ENCODE measurements around the gene RTN3. TPM values are rescaled to one million over a fixed set of nuclear protein-coding genes. Genes with fewer than 3 reads are reported as not detected.
A peak's percentile ranks its signal among the peaks of the same experiment; 100 is the strongest.

The RTN3 gene
- total and polyA plus RNA-seq, 9 of the 15 experiments (the other 6 are each of a cell fraction or from before 2014, with no cell fraction given), result 41.6 to 169 (median 93.5) TPM

GRCh38 chr11:63745304-63746170 lies 64.2 kb downstream of the RTN3 start (continued):
- no peak for TF ChIP-seq TRIM28 (IDR thresholded peaks at IDR 0.05)
- TF ChIP-seq MTA1 (IDR thresholded peaks at IDR 0.05; ENCODE audit: borderline replicate concordance), result no peak
- TF ChIP-seq ZNF778 (CRISPR knock-in tag; IDR thresholded peaks at IDR 0.05), result no peak
- no peak for TF ChIP-seq SMAD4 (CRISPR knock-in tag; conservative IDR thresholded peaks at IDR 0.05)
- TF ChIP-seq POU5F1 (IDR thresholded peaks at IDR 0.05; ENCODE audit: borderline replicate concordance, low read depth, low read length, partially characterized antibody), result no peak
- TF ChIP-seq, protein P1, sequence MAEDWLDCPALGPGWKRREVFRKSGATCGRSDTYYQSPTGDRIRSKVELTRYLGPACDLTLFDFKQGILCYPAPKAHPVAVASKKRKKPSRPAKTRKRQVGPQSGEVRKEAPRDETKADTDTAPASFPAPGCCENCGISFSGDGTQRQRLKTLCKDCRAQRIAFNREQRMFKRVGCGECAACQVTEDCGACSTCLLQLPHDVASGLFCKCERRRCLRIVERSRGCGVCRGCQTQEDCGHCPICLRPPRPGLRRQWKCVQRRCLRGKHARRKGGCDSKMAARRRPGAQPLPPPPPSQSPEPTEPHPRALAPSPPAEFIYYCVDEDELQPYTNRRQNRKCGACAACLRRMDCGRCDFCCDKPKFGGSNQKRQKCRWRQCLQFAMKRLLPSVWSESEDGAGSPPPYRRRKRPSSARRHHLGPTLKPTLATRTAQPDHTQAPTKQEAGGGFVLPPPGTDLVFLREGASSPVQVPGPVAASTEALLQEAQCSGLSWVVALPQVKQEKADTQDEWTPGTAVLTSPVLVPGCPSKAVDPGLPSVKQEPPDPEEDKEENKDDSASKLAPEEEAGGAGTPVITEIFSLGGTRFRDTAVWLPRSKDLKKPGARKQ (CRISPR knock-in tag; IDR thresholded peaks at IDR 0.05), result no peak
- no peak for TF ChIP-seq FOXJ3 (CRISPR knock-in tag; IDR thresholded peaks at IDR 0.05)
- peak; percentile 37 to 41; a peak in 1 of 4 replicates for TF ChIP-seq FOXA3 (CRISPR knock-in tag; conservative IDR thresholded peaks at IDR 0.05 in 1 of 2, IDR thresholded peaks at IDR 0.05 in 1 of 2)
- TF ChIP-seq TAF7 (tag; IDR thresholded peaks at IDR 0.05), result no peak
- peak; percentile 26 for TF ChIP-seq BRD9 (IDR thresholded peaks at IDR 0.05; ENCODE audit: low read depth, partially characterized antibody)
- TF ChIP-seq MED1 (CRISPR knock-in tag; IDR thresholded peaks at IDR 0.05; ENCODE audit: borderline replicate concordance), result no peak
- no peak for TF ChIP-seq FIP1L1 (IDR thresholded peaks at IDR 0.05; ENCODE audit: low read depth, low read length, poor library complexity, severe bottlenecking)
- no peak for TF ChIP-seq YY1 (IDR thresholded peaks at IDR 0.05; ENCODE audit: borderline replicate concordance in 1 of 3, control insufficient read depth in 1 of 3, extremely low read depth in 1 of 3, insufficient read depth in 3 of 3, insufficient read length in 1 of 3, insufficient replicate concordance in 2 of 3, low read depth in 1 of 3, low read length in 2 of 3)
- no peak for TF ChIP-seq SRSF1 (IDR thresholded peaks at IDR 0.05; ENCODE audit: low read depth, low read length)
- no peak for TF ChIP-seq SMARCE1 (IDR thresholded peaks at IDR 0.05)
- no peak for TF ChIP-seq ZNF282 (CRISPR knock-in tag; IDR thresholded peaks at IDR 0.05)
- TF ChIP-seq ZNF584 (CRISPR knock-in tag; IDR thresholded peaks at IDR 0.05; ENCODE audit: low read depth), result no peak
- TF ChIP-seq CBX1 (IDR thresholded peaks at IDR 0.05; ENCODE audit: low read depth), result no peak
- no peak for TF ChIP-seq ZKSCAN1 (IDR thresholded peaks at IDR 0.05; ENCODE audit: low read depth, low read length)
- TF ChIP-seq TFE3 (CRISPR knock-in tag; IDR thresholded peaks at IDR 0.05), result no peak

Measured in K562 (cell line).